Mammary microvascular endothelial cell (primary cell): ENCODE results near the gene PAGR1. TPM values are rescaled to one million over a fixed set of nuclear protein-coding genes. Genes with fewer than 3 reads are reported as not detected.

Experiments
- total RNA-seq: library from RNA; depleted of rRNA; stranded (reverse); fragments of >200 nt; gene quantifications from 2 replicates; pipeline ENCODE4 v1.2.3, GENCODE V29; 2015

PAGR1 gene
- 34.6 and 37.6 TPM in 2 replicates for total RNA-seq

DNA sequence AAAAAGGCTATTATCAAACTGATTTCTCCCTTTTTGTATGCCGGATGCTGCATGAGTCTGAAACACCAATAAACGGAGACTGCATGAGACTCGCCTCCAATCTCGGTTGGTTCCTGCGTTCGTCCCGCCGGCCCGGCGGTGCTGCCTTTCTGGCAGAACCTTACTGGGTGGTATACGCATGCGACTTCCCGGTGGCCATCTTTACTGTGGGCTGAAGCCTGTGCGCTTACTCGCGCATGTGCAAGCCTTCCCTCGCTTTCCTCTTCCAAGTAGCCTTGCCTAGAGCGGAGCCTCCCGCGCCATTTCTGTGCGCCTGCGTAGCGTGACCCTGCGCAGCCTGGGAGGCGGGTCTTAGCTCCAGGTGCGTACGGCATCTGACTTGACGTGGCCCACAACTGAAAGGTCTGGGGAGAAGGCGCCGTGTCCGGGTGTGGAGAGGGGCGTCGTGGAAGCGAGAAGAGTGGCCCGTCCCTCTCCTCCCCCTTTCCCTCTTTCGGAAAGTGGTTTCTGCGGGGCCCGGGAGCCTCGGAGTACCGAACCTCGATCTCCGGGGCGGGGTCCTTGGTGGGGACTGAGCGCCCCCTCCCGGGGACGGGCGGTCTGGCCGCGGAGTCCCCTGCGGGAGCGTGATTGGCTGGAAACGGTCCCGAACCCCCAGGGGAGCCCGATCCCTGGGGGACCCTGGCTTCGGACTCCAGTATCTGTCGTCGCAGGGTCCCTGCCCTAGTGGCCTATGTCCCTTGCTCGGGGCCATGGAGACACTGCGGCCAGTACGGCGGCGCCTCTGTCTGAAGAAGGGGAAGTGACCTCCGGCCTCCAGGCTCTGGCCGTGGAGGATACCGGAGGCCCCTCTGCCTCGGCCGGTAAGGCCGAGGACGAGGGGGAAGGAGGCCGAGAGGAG, at the start of gene PAGR1:
PAGR1 (plus strand) TSS at position 360 of the 901 bp plus-strand sequence; CDS start at position 734, 374 bp downstream.

DNA sequence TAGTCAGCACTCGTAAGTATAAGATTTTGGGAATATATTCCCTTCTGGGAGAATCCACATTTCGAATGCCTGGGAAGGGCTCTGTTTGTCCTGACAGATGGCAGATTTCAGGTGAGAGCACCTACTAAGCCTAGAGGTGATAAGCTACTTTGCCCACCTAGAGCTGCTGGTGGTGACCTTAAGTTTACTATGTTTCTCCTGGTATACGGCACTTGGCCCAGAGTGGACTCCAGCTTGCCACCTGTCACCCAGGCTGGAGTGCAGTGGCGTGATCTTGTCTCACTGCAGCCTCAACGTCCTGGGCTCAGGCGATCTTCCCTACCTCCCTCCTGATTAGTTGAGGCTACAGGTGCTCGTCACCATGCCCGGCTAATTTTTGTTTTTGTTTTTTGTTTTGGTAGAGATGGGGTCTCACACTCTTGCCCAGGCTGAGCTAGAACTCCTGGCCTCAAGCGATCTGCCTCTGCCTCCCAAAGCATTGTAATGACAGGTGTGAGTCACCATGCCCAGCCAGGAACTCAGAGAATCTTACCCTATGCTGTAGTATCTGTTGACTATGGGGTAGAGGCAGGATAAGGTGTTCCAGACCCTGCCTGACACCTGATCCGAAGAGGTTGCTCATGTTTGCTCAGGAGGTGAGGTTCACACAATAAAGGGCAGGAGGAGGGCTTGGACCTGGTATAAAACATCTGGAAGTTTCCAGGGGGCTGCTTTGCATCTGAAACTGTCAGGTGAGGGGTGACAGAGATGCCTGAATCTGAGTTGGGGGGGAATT, 38.2 kb upstream of the PAGR1 start, which contains the start of gene ZG16:
ZG16 (plus strand) TSS at position 681 of the 775 bp plus-strand sequence. CDS start 1,011 bp downstream, outside the sequence.

DNA sequence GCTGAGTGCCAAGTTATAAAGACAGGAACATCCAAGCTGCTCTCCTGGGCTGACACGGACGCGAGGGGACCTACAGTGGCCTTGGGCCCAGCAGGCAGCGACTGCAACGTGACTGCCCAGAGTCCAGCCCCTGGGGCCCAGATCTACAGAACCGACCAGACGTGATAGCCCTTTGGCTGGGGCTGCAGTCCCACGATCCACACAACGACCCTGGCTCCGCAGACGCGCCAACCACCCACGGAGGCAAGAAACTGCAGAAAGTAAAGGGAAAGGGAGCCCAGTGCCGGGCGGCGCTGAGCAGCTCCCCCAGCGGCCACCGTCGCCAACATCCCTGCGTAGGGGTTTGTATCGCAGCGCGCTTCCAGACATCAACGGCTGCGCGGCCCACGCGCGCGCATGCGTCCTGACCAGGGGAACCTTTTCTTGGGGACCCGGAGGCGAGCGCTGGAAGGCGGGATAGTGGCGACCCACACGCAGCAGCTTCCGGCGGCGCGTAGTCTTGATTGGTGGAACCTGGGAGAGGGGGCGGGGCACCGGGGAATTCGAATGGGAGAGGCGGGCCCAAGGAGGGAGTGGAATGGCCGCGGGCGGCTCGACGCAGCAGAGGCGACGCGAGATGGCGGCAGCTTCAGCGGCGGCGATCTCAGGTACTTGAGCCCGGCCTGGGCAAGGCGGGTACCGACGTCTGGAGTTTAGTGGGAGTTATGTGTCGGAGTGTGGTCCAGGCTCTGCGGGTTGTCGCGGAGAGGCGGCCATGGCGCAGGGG, 25.6 kb upstream of the PAGR1 start, which contains the start of gene KIF22:
KIF22 (plus strand) TSS at position 569 of the 766 bp plus-strand sequence; CDS start at position 578, 9 bp downstream.

DNA sequence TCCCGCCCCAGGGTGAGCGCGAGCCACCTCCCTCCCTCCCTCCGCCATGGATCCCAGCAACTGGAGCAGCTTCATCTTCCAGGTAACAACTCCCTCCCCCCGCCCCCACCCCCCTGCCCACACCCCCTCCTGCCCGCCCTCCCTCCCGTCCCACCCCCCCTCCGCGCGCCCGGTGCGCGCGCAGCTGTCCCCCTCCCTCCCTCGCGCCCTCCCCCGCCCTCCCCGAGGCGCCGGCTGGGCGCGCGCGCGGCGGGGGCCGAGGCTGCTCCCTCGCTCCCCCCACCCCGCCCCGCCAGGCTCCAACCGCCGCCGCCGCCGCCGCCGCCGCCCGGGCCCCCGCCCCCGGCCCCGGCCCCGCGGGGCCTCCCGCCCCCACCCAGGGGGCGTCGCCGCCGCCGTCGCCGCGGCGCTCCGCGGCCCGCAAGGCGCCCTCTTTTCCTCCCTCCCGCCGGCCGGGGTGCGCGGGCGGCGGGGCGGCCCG, 9.8 kb upstream of the PAGR1 start, which contains the start of gene MAZ:
MAZ (plus strand) TSS at position 431 of the 481 bp plus-strand sequence. CDS start 173 bp downstream, outside the sequence.

DNA sequence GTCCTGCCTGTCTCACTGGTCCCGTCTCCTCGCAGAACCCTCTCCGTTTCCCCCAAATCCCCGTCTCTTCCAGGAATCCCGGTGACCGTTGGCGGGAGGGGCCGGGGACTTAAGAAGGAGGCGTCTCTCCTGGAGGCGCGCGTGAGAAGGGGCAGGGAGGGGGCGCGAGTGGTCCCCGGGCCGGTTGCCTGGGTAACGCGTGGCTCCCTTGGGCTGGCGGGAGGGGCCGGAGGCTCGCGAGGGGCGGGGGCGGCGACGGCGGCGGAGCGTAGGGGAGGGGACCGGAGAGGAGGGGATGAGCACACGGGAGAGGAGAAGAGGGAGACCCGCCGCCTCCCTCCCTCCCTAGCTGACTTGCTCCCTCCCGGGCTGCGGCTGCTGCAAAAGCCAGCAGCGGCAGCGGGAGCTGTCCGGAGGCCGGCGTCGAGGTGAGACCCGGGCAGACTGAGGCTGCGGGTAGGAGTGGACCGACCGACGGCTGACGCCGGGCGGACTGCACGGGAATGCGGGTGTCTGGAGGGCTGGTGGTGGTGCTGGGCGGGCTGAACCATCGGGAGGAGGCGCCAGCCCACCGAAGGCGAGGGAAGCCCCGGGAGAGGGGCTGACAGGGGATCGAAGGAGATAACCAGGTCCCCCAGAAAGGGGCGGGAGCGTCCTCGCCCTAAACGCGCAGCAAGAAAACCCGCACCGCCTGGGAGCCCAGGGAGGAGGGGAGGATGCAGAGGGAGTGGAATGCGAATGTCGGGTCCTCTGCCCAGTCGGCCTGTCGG, 3.9 kb upstream of the PAGR1 start, which contains the start of gene PRRT2:
PRRT2 (plus strand) TSS at position 298 of the 770 bp plus-strand sequence. CDS start 862 bp downstream, outside the sequence.

DNA sequence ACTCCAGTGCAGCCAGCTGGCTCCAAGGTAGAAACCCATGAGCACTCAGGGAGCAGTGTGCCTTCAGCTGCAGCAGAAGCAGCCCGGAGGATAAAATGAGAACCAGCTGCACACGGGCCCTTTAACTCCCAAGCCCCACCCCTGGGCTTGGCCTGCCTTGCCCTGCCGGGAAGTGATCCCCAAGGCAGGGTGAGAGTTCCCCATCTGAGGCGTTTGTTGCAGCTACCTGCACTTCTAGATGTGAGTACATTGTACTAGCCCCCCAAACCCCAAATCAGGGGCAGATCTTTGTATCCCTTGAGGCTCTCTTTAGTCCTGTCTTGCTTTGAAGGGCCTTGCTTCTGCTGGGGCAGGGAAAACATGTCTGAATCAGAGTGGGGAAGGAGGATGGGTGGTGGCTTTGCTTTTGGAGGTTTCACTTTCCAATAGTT, 4.3 kb downstream of the PAGR1 start, which contains the start of gene MVP:
MVP (plus strand) TSS at position 192 of the 431 bp plus-strand sequence. CDS start 10,088 bp downstream, outside the sequence.

DNA sequence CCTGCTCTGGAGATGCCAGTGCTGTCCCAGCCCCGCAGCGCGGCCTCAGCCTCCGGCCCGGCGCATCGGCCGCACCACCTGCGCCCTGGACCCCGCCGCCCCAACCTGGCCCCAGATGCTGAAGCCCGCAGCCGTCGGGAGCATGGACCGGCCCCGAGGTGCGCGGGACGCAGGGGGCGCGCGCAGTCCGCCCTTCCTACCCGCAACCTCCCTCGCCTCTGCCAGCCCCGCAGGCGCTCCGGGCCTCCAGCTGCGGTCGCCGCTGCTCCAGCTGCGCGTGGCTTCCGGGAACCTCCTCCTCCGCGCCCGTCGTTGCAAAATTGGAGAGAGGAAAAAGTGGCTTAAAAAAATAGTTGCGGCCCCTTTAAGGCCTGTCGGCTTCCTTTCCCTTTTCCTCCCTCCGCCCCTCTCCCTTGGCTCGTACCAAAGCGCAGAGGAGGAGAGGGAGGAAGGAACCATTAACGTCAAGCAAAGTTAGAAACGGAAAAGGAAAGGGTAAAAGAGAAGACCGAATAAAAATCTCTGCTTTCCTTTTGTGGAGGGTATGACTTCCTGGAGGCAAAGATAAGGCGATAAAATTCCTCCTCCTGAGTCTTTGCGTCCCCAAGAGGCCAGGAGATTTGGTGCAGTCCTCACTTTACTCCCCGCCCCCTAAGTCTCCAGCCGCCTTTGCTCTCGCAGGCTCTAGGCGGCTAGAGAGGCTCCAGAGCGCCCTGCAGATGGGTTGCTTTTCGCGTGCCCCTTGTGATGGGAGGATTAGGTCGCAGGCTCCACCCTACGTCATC, 47.1 kb downstream of the PAGR1 start, which contains the start of gene CDIPT:
CDIPT (minus strand) TSS at position 343 of the 785 bp plus-strand sequence. CDS start 369 bp downstream, outside the sequence.

Other genes with a start within 250 kb of the PAGR1 start
- not detected in 2 replicates for gene SPN, start 152.9 kb upstream of the PAGR1 start, total RNA-seq
- gene QPRT, start 137.0 kb upstream of the PAGR1 start, total RNA-seq = not detected in 2 replicates
- not detected in 2 replicates for gene C16orf54, start 70.2 kb upstream of the PAGR1 start, total RNA-seq
- not detected in 2 replicates for gene ZG16, start 37.9 kb upstream of the PAGR1 start, total RNA-seq
- 67.1 and 77.1 TPM in 2 replicates for gene KIF22, start 25.4 kb upstream of the PAGR1 start, total RNA-seq
- 138 and 171 TPM in 2 replicates for gene MAZ, start 9.6 kb upstream of the PAGR1 start, total RNA-seq
- gene PRRT2, start 4.0 kb upstream of the PAGR1 start, total RNA-seq = not detected in 2 replicates
- gene MVP, start 4.3 kb downstream of the PAGR1 start, total RNA-seq = 320 and 330 TPM in 2 replicates
- 78.5 and 87.1 TPM in 2 replicates for gene CDIPT, start 47.1 kb downstream of the PAGR1 start, total RNA-seq
- 0.27 and 0.74 TPM in 2 replicates for gene SEZ6L2, start 83.4 kb downstream of the PAGR1 start, total RNA-seq
- 0.07 and 0.34 TPM in 2 replicates for gene ASPHD1, start 84.3 kb downstream of the PAGR1 start, total RNA-seq
- 6.9 and 10.1 TPM in 2 replicates for gene KCTD13, start 110.1 kb downstream of the PAGR1 start, total RNA-seq
- gene TMEM219, start 145.9 kb downstream of the PAGR1 start, total RNA-seq = 145 and 159 TPM in 2 replicates
- gene TAOK2, start 157.7 kb downstream of the PAGR1 start, total RNA-seq = 72.7 and 73.7 TPM in 2 replicates
- gene HIRIP3, start 179.5 kb downstream of the PAGR1 start, total RNA-seq = 12.1 and 19.0 TPM in 2 replicates
- gene INO80E, start 180.1 kb downstream of the PAGR1 start, total RNA-seq = 86.9 and 128 TPM in 2 replicates
- 0.39 TPM in 1 of 2 replicates, not detected in the other for gene DOC2A, start 194.9 kb downstream of the PAGR1 start, total RNA-seq
- not detected in 2 replicates for gene C16orf92, start 207.0 kb downstream of the PAGR1 start, total RNA-seq
- 0.34 TPM in 1 of 2 replicates, not detected in the other for gene TLCD3B, start 215.1 kb downstream of the PAGR1 start, total RNA-seq
- 1,206 and 1,287 TPM in 2 replicates for gene ALDOA, start 249.6 kb downstream of the PAGR1 start, total RNA-seq